DND-41 (cell line): Measurements from ENCODE around the gene CSNK1G3.

Experiments used
- CTCF ChIP-seq: IDR thresholded peaks from 2 replicates; pipeline ENCODE4 v1.5.1; 2012; ENCODE audit warnings: borderline replicate concordance, low read length, moderate library complexity, mild to moderate bottlenecking; ENCODE audit not compliant: poor library complexity, severe bottlenecking; ENCODE audit errors: extremely low read depth
- EZH2 ChIP-seq: IDR thresholded peaks from 3 replicates; pipeline ENCODE4 v1.6.1; 2012; ENCODE audit warnings: borderline replicate concordance, low read depth, mild to moderate bottlenecking, moderate library complexity, low read length, inconsistent platforms; ENCODE audit not compliant: severe bottlenecking

GRCh38 chr5:123571927-123572326 lies 60.0 kb downstream of the CSNK1G3 start:
- TF ChIP-seq CTCF (no peak), EZH2 (no peak)
